ENCODE data around the gene ARID3A. TPM values are rescaled to one million over a fixed set of nuclear protein-coding genes. Genes with fewer than 3 reads are reported as not detected.

ARID3A gene
- total and polyA plus RNA-seq, 2 of the 8 experiments (the other 6 are each of a cell fraction or from before 2014, with no cell fraction given), result 40.5 to 77.4 TPM

DNA sequence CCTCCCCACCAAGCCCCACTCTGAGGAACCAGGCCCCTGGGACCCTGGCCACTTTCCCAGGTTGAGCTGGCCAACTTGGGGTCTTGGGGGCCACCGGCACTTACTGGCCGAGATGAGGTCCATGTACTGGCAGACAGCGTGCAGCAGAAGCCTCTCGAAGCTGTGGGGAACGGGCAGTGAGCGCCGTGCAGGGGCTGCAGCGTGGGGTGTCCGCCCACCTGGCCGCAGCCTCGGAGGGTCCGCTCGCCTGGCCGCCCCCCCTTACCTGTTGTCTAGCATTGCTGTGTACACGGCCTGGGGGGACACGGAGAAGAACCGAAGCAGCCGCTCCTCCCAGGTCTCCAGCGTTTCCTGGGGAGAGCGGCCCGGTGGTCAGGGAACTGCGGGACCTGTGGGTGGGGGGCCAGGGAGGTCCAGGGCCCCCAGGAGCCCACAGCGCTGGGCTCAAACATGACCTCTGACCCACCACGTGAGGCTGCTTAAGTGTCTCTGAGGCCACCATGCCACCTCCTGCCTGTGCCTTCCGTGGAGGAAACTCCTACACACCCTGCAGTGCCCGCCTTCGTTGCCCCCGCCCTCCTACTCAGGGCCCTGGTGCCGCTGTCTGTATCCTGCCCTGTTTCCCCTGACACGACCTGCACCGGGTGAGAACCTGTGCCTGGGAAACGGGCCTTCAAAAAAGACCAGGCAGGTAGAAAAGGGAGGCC, 26.3 kb upstream of the ARID3A start (continued):
- TF ChIP-seq SIRT6 (IDR thresholded peaks at IDR 0.05; ENCODE audit: low read length) (no peak), BACH1 (IDR thresholded peaks at IDR 0.05; ENCODE audit: low read length) (no peak), CBX8 (IDR thresholded peaks at IDR 0.05; ENCODE audit: borderline replicate concordance, low read depth, low read length) (no peak), CEBPB (IDR thresholded peaks at IDR 0.05; ENCODE audit: low read depth, low read length) (no peak), FOSL1 (IDR thresholded peaks at IDR 0.05; ENCODE audit: insufficient read depth, low read depth, low read length) (no peak), RXRA (IDR thresholded peaks at IDR 0.05; ENCODE audit: insufficient read depth, low read depth, low read length) (no peak), ZNF274 (IDR thresholded peaks at IDR 0.05; ENCODE audit: borderline replicate concordance, extremely low read depth, low read length) (no peak), SUZ12 (IDR thresholded peaks at IDR 0.05; ENCODE audit: low read length) (no peak), GTF2F1 (IDR thresholded peaks at IDR 0.05; ENCODE audit: borderline replicate concordance, low read depth, low read length) (no peak)
- TF ChIP-seq, protein P1, sequence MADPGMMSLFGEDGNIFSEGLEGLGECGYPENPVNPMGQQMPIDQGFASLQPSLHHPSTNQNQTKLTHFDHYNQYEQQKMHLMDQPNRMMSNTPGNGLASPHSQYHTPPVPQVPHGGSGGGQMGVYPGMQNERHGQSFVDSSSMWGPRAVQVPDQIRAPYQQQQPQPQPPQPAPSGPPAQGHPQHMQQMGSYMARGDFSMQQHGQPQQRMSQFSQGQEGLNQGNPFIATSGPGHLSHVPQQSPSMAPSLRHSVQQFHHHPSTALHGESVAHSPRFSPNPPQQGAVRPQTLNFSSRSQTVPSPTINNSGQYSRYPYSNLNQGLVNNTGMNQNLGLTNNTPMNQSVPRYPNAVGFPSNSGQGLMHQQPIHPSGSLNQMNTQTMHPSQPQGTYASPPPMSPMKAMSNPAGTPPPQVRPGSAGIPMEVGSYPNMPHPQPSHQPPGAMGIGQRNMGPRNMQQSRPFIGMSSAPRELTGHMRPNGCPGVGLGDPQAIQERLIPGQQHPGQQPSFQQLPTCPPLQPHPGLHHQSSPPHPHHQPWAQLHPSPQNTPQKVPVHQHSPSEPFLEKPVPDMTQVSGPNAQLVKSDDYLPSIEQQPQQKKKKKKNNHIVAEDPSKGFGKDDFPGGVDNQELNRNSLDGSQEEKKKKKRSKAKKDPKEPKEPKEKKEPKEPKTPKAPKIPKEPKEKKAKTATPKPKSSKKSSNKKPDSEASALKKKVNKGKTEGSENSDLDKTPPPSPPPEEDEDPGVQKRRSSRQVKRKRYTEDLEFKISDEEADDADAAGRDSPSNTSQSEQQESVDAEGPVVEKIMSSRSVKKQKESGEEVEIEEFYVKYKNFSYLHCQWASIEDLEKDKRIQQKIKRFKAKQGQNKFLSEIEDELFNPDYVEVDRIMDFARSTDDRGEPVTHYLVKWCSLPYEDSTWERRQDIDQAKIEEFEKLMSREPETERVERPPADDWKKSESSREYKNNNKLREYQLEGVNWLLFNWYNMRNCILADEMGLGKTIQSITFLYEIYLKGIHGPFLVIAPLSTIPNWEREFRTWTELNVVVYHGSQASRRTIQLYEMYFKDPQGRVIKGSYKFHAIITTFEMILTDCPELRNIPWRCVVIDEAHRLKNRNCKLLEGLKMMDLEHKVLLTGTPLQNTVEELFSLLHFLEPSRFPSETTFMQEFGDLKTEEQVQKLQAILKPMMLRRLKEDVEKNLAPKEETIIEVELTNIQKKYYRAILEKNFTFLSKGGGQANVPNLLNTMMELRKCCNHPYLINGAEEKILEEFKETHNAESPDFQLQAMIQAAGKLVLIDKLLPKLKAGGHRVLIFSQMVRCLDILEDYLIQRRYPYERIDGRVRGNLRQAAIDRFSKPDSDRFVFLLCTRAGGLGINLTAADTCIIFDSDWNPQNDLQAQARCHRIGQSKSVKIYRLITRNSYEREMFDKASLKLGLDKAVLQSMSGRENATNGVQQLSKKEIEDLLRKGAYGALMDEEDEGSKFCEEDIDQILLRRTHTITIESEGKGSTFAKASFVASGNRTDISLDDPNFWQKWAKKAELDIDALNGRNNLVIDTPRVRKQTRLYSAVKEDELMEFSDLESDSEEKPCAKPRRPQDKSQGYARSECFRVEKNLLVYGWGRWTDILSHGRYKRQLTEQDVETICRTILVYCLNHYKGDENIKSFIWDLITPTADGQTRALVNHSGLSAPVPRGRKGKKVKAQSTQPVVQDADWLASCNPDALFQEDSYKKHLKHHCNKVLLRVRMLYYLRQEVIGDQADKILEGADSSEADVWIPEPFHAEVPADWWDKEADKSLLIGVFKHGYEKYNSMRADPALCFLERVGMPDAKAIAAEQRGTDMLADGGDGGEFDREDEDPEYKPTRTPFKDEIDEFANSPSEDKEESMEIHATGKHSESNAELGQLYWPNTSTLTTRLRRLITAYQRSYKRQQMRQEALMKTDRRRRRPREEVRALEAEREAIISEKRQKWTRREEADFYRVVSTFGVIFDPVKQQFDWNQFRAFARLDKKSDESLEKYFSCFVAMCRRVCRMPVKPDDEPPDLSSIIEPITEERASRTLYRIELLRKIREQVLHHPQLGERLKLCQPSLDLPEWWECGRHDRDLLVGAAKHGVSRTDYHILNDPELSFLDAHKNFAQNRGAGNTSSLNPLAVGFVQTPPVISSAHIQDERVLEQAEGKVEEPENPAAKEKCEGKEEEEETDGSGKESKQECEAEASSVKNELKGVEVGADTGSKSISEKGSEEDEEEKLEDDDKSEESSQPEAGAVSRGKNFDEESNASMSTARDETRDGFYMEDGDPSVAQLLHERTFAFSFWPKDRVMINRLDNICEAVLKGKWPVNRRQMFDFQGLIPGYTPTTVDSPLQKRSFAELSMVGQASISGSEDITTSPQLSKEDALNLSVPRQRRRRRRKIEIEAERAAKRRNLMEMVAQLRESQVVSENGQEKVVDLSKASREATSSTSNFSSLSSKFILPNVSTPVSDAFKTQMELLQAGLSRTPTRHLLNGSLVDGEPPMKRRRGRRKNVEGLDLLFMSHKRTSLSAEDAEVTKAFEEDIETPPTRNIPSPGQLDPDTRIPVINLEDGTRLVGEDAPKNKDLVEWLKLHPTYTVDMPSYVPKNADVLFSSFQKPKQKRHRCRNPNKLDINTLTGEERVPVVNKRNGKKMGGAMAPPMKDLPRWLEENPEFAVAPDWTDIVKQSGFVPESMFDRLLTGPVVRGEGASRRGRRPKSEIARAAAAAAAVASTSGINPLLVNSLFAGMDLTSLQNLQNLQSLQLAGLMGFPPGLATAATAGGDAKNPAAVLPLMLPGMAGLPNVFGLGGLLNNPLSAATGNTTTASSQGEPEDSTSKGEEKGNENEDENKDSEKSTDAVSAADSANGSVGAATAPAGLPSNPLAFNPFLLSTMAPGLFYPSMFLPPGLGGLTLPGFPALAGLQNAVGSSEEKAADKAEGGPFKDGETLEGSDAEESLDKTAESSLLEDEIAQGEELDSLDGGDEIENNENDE (IDR thresholded peaks at IDR 0.05; ENCODE audit: insufficient replicate concordance, low read length), result no peak
